ENCODE measurements around the gene NWD2. TPM values are rescaled to one million over a fixed set of nuclear protein-coding genes. Genes with fewer than 3 reads are reported as not detected.

Gene NWD2
- total and polyA plus RNA-seq, 9 of the 15 experiments (the other 6 are each of a cell fraction or from before 2014, with no cell fraction given), result not detected

DNA sequence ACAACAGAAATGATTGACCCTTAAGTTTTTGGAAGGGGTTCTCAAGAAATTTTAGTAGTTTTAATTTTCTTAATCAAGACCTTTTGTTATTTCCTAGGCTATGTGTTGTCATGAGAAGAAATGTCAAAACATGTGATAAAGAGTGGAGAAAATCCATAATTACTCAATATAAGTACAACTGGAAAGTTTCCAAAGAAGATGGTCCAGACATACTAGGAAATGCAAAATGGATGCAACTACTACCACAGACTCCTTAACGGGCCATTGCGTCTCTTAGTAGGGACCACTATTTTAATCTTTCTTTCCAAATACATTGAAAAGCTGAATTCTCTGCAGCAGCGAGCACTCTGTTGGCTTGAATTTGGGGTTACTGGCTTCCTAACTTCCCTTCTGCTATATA lies 148.8 kb downstream of the NWD2 start:
- DNase-seq (ENCODE audit: extremely low read depth in 1 of 4, low spot score in 3 of 4) (no peak), FAIRE-seq (no peak), ATAC-seq (no peak)
- in situ Hi-C loops (cut with MboI), result loop anchor here (25.0 kb wide), 1 partner anchor 1031 kb away; no protein-coding TSS in a partner anchor
- ChIA-PET CTCF (ENCODE audit: low intra/inter-chr PET ratio) (no interaction called here), POLR2A (no interaction called here)
- Histone ChIP-seq H3K9me1 (ENCODE audit: control insufficient read depth, insufficient read depth, low read length) (no peaks in the 10 kb centered on the region), H3K4me2 (ENCODE audit: insufficient read depth, low read length) (no peak overlapping the region), H3K4me3 (no peak overlapping the region), H3K27me3 (ENCODE audit: control insufficient read depth in 2 of 2, insufficient read depth in 2 of 2, low read length in 2 of 2) (no peaks in the 10 kb centered on the region), H4K20me1 (replicated peaks; ENCODE audit: control insufficient read depth, insufficient read depth, low read length) (no peaks in the 10 kb centered on the region), H3K79me2 (ENCODE audit: control insufficient read depth, insufficient read depth, low read length) (no peaks in the 10 kb centered on the region), H3K4me1 (replicated peaks in 1 of 2; ENCODE audit: control insufficient read depth in 2 of 2, insufficient read depth in 2 of 2, low read length in 2 of 2) (no peaks in the 10 kb centered on the region), H3K36me3 (ENCODE audit: control insufficient read depth, insufficient read depth, low read length) (no peaks in the 10 kb centered on the region), H3K27ac (ENCODE audit: extremely low read depth, low read depth, low read length) (no peak overlapping the region), H3K9me3 (replicated peaks; ENCODE audit: control insufficient read depth, insufficient read depth, low read depth, low read length) (no peaks in the 10 kb centered on the region), H2AFZ (ENCODE audit: low read depth, low read length) (no peak overlapping the region), H3K9ac (ENCODE audit: insufficient read depth in 1 of 2, low read depth in 2 of 2, low read length in 2 of 2) (no peak overlapping the region)
- WGBS (ENCODE audit: insufficient coverage, low coverage, missing lambda C conversion rate), result 2% methylated on average over 3 of the region's 3 CpGs
- BruUV-seq (replicated peaks), result no TSS peak
- intact Hi-C loops (cut with micrococcal nuclease), result no loop called here
- TF ChIP-seq KLF6 (CRISPR knock-in tag; IDR thresholded peaks at IDR 0.05; ENCODE audit: borderline replicate concordance), result no peak
- TF ChIP-seq ZNF76 (CRISPR knock-in tag; IDR thresholded peaks at IDR 0.05; ENCODE audit: borderline replicate concordance), result no peak
- no peak for TF ChIP-seq ELF2 (CRISPR knock-in tag; IDR thresholded peaks at IDR 0.05)
- TF ChIP-seq, protein P1, sequence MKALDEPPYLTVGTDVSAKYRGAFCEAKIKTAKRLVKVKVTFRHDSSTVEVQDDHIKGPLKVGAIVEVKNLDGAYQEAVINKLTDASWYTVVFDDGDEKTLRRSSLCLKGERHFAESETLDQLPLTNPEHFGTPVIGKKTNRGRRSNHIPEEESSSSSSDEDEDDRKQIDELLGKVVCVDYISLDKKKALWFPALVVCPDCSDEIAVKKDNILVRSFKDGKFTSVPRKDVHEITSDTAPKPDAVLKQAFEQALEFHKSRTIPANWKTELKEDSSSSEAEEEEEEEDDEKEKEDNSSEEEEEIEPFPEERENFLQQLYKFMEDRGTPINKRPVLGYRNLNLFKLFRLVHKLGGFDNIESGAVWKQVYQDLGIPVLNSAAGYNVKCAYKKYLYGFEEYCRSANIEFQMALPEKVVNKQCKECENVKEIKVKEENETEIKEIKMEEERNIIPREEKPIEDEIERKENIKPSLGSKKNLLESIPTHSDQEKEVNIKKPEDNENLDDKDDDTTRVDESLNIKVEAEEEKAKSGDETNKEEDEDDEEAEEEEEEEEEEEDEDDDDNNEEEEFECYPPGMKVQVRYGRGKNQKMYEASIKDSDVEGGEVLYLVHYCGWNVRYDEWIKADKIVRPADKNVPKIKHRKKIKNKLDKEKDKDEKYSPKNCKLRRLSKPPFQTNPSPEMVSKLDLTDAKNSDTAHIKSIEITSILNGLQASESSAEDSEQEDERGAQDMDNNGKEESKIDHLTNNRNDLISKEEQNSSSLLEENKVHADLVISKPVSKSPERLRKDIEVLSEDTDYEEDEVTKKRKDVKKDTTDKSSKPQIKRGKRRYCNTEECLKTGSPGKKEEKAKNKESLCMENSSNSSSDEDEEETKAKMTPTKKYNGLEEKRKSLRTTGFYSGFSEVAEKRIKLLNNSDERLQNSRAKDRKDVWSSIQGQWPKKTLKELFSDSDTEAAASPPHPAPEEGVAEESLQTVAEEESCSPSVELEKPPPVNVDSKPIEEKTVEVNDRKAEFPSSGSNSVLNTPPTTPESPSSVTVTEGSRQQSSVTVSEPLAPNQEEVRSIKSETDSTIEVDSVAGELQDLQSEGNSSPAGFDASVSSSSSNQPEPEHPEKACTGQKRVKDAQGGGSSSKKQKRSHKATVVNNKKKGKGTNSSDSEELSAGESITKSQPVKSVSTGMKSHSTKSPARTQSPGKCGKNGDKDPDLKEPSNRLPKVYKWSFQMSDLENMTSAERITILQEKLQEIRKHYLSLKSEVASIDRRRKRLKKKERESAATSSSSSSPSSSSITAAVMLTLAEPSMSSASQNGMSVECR (CRISPR knock-in tag; IDR thresholded peaks at IDR 0.05), result no peak
- TF ChIP-seq, protein P2, sequence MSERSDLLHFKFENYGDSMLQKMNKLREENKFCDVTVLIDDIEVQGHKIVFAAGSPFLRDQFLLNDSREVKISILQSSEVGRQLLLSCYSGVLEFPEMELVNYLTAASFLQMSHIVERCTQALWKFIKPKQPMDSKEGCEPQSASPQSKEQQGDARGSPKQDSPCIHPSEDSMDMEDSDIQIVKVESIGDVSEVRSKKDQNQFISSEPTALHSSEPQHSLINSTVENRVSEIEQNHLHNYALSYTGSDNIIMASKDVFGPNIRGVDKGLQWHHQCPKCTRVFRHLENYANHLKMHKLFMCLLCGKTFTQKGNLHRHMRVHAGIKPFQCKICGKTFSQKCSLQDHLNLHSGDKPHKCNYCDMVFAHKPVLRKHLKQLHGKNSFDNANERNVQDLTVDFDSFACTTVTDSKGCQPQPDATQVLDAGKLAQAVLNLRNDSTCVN (CRISPR knock-in tag; IDR thresholded peaks at IDR 0.05), result no peak
- no peak for TF ChIP-seq ZNF668 (CRISPR knock-in tag; IDR thresholded peaks at IDR 0.05)
- no peak for TF ChIP-seq ZC3H8 (IDR thresholded peaks at IDR 0.05)
- TF ChIP-seq, protein P3, sequence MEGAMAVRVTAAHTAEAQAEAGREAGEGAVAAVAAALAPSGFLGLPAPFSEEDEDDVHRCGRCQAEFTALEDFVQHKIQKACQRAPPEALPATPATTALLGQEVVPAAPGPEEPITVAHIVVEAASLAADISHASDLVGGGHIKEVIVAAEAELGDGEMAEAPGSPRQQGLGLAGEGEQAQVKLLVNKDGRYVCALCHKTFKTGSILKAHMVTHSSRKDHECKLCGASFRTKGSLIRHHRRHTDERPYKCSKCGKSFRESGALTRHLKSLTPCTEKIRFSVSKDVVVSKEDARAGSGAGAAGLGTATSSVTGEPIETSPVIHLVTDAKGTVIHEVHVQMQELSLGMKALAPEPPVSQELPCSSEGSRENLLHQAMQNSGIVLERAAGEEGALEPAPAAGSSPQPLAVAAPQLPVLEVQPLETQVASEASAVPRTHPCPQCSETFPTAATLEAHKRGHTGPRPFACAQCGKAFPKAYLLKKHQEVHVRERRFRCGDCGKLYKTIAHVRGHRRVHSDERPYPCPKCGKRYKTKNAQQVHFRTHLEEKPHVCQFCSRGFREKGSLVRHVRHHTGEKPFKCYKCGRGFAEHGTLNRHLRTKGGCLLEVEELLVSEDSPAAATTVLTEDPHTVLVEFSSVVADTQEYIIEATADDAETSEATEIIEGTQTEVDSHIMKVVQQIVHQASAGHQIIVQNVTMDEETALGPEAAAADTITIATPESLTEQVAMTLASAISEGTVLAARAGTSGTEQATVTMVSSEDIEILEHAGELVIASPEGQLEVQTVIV (CRISPR knock-in tag; IDR thresholded peaks at IDR 0.05; ENCODE audit: borderline replicate concordance), result no peak
- no peak for TF ChIP-seq IFI16 (CRISPR knock-in tag; IDR thresholded peaks at IDR 0.05)
- no peak for TF ChIP-seq SMAD4 (CRISPR knock-in tag; conservative IDR thresholded peaks at IDR 0.05)
- no peak for TF ChIP-seq EWSR1 (IDR thresholded peaks at IDR 0.05; ENCODE audit: borderline replicate concordance, low read depth, partially characterized antibody)
- TF ChIP-seq, protein P4, sequence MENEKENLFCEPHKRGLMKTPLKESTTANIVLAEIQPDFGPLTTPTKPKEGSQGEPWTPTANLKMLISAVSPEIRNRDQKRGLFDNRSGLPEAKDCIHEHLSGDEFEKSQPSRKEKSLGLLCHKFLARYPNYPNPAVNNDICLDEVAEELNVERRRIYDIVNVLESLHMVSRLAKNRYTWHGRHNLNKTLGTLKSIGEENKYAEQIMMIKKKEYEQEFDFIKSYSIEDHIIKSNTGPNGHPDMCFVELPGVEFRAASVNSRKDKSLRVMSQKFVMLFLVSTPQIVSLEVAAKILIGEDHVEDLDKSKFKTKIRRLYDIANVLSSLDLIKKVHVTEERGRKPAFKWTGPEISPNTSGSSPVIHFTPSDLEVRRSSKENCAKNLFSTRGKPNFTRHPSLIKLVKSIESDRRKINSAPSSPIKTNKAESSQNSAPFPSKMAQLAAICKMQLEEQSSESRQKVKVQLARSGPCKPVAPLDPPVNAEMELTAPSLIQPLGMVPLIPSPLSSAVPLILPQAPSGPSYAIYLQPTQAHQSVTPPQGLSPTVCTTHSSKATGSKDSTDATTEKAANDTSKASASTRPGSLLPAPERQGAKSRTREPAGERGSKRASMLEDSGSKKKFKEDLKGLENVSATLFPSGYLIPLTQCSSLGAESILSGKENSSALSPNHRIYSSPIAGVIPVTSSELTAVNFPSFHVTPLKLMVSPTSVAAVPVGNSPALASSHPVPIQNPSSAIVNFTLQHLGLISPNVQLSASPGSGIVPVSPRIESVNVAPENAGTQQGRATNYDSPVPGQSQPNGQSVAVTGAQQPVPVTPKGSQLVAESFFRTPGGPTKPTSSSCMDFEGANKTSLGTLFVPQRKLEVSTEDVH (IDR thresholded peaks at IDR 0.05; ENCODE audit: low read depth, partially characterized antibody), result no peak
